NB4 (cell line): ENCODE measurements around the gene CCNY.

Experiments used
- DNase-seq: peaks from one replicate; pipeline ENCODE4 v3.0.0; 2010; ENCODE audit warnings: low read depth
- H3K4me3 ChIP-seq: one replicate; pipeline ENCODE4 v1.5.1; 2011; ENCODE audit warnings: mild to moderate bottlenecking, low read depth, low read length, moderate library complexity
- MYC ChIP-seq: IDR thresholded peaks from 2 replicates; pipeline ENCODE4 v1.6.1; 2011; ENCODE audit warnings: low read depth, low read length
- POLR2A ChIP-seq: IDR thresholded peaks from 2 replicates; pipeline ENCODE4 v1.6.1; 2011; ENCODE audit warnings: mild to moderate bottlenecking; ENCODE audit not compliant: insufficient read length; ENCODE audit errors: extremely low read depth
- TF ChIP-seq, protein P1 (sequence below): IDR thresholded peaks from 2 replicates; pipeline ENCODE4 v1.6.1; 2011; ENCODE audit warnings: low read depth, low read length
- TF ChIP-seq, protein P2 (sequence below): IDR thresholded peaks from one replicate; pipeline ENCODE4 v1.5.1; 2012; ENCODE audit warnings: low read depth, low read length

The CCNY gene

DNA sequence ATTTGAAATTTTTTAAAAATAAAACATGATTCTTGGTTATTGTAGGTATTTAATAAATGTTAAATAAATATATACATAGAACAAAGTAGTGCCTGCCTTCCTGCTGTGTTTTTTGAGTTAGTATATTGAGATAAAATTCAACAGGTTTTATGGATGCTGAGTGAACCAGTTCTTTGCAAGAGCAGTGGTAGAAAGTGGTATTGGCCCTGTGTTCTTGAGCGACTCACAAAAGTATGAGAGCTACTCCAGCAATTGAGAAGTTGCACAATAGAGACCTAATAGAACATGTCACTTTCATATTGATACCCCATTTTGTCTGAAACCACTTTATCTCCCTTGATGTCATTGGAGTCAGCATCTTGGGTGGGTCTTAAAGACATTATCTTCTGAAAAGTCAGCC is 236.3 kb downstream of the CCNY start:
- DNase-seq: no peak
- H3K4me3 ChIP-seq: no peak overlapping the region
- no peak for TF ChIP-seq MYC
- TF ChIP-seq, protein P1, sequence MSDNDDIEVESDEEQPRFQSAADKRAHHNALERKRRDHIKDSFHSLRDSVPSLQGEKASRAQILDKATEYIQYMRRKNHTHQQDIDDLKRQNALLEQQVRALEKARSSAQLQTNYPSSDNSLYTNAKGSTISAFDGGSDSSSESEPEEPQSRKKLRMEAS: no peak
- TF ChIP-seq, protein P2, sequence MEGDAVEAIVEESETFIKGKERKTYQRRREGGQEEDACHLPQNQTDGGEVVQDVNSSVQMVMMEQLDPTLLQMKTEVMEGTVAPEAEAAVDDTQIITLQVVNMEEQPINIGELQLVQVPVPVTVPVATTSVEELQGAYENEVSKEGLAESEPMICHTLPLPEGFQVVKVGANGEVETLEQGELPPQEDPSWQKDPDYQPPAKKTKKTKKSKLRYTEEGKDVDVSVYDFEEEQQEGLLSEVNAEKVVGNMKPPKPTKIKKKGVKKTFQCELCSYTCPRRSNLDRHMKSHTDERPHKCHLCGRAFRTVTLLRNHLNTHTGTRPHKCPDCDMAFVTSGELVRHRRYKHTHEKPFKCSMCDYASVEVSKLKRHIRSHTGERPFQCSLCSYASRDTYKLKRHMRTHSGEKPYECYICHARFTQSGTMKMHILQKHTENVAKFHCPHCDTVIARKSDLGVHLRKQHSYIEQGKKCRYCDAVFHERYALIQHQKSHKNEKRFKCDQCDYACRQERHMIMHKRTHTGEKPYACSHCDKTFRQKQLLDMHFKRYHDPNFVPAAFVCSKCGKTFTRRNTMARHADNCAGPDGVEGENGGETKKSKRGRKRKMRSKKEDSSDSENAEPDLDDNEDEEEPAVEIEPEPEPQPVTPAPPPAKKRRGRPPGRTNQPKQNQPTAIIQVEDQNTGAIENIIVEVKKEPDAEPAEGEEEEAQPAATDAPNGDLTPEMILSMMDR: no peak
- TF ChIP-seq POLR2A: no peak

DNA sequence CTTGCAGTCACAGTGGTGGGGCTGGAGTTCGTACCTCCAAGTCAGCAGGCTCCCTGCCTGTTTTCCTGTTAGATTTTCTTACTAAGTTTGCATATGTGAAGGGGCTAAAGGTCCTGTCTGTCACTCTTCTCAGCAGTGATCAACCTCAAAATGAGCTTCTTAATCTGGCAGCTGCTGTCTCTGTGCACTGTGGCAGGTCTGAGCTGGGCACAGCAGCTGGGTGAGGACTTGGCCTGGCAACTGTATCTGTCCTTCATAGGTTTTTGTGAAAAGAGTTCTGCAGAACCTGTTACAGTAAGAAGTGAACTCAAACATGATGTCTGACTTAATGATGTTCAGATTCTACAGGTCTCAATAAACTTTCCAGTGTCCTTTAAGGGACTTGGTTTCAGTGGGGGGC is 237.5 kb downstream of the CCNY start:
- TF ChIP-seq, protein P2: no peak
- TF ChIP-seq, protein P1: no peak
- TF ChIP-seq MYC (no peak), POLR2A (no peak)
- no peak for DNase-seq
- no peak overlapping the region for H3K4me3 ChIP-seq

DNA sequence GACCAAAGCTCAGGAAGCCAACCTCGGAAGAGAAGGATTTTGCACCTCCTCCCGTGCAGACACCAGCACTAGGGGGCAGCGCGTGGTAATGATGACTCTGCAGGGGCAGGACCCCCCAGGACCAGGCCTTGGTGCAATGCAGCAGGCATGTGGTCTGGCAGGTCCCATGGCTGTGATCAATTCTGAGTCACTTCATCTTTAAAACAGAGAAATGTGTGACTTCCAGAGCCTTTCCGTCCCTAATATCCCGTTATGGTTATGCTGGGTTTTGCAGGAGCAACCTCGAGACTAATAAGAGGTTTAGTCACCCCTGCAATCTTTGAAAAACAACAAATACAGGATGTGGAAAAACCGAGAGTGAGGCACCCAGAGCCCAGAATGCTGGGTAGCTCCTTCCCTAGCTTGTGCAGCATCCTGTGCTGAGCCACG is 238.6 kb downstream of the CCNY start:
- no peak for DNase-seq
- TF ChIP-seq, protein P2: peak; percentile 13
- no peak for TF ChIP-seq POLR2A
- no peak overlapping the region for H3K4me3 ChIP-seq

DNA sequence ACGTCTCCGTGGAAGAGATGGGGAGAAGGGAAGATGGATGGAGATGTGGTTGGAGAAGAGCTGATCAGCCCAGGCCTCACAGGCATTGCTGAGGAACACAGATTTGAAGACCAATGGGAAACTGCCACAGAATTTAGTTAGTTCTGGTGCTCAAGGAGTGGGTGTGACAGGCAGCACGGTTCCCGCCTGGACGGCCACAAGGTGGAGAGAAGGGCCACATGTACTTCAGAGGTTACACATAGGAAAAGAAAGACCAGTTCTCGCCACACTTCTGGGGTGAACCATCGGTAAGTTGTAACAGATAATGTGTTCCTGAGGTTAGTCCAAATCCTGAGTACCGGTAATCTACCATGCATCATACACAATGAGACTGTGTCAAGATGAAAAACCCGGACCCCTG is 239.3 kb downstream of the CCNY start:
- TF ChIP-seq, protein P1: no peak
- TF ChIP-seq MYC (no peak), POLR2A (no peak)
- TF ChIP-seq, protein P2: no peak
- no peak for DNase-seq
- no peak overlapping the region for H3K4me3 ChIP-seq

DNA sequence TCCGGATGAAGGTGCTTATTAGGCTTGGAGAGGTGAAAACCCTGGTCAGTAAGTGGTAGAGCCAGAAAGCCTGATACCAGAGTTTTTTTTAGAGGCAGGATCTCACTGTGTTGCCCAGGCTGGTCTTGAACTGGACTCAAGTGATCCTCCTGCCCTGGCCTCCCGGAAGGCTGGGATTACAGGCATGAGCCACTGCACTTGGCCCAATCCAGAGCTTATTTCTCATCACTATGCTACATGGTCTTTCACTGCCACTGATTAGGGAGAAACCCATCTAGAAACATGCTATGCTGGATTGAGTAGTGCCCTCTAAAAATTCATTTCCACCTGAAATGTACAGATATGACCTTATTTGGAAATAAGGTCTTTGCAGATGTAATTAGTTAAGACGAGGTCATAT is 240.4 kb downstream of the CCNY start:
- no peak for DNase-seq
- TF ChIP-seq, protein P1: no peak
- TF ChIP-seq MYC (no peak), POLR2A (no peak)
- TF ChIP-seq, protein P2: no peak
- no peak overlapping the region for H3K4me3 ChIP-seq

DNA sequence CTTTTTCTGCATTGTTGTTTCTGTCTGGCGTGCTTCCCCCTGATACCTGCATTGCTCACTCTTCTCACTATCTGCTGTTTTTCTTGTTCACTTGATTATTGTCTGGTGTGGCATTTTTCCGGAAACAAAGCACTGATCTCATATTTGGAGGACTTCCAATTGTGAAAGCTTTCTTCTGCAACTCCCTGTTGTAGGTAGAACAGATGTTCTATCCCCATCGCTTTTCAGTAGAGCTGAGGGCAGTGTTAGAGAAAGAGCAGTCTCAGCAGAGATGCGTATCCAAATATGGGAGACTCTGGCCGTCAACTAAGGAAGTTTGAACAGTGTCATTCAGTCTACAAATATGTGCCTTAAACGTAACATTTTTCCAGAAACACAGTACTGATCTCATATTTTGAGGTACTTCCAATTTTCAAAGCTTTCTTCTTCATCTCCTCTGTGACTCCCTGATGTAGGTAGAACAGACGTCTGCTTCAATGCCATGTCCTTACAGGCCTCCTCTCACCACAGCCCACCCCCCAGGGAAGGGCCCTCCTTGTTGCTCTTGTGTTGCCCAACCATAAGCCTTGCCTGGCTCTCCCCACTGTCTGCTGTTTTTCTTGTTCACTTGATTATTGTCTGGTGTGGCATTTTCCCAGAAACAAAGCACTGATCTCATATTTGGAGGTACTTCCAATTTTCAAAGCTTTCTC is 241.8 kb downstream of the CCNY start:
- H3K4me3 ChIP-seq: no peak overlapping the region
- no peak for DNase-seq
- TF ChIP-seq MYC (no peak), POLR2A (no peak)
- TF ChIP-seq, protein P1: no peak
- TF ChIP-seq, protein P2: no peak
